Stimulated activated CD4-positive, alpha-beta T cell treated with anti-CD3 and anti-CD28 coated beads, Interleukin-1b, Interleukin-23, amount 100 ng/mL, for 24 hours (primary cell): ENCODE measurements around the gene SNX6.
"Not testable (repeated sequence)": the region's sequence is repeated elsewhere in the genome, so short reads cannot be mapped to it uniquely, and the experiment has no call there.

ENCODE experiments used
- DNase-seq, 4 experiments: peaks; one replicate each; pipeline ENCODE4 v3.0.0-alpha.2; 2020; ENCODE audit warnings: low read depth in 4 of 4, low spot score in 1 of 4

Gene SNX6

GRCh38 chr14:34527591-34527990 is 102.4 kb downstream of the SNX6 start:
- DNase-seq: no peak

- DNase-seq: not testable (repeated sequence)
Measured at GRCh38 chr14:34524216-34524615, 105.7 kb downstream of the SNX6 start.

- DNase-seq: no peak
Measured at GRCh38 chr14:34522496-34522895, 107.5 kb downstream of the SNX6 start.

- not testable (repeated sequence) for DNase-seq
Measured at GRCh38 chr14:34521071-34521470, 108.9 kb downstream of the SNX6 start.

- not testable (repeated sequence) for DNase-seq
Measured at GRCh38 chr14:34520304-34520970, 109.5 kb downstream of the SNX6 start.
